Neural cell (in vitro differentiated cells): ENCODE data around the gene UNKL.

ENCODE experiments used
- CTCF ChIP-seq: fragments of 450-650 bp; IDR thresholded peaks from 2 replicates; pipeline ENCODE4 v1.5.1; 2014; ENCODE audit warnings: antibody characterized with exemption, mild to moderate bottlenecking, moderate library complexity; ENCODE audit not compliant: poor library complexity, severe bottlenecking
- EZH2 ChIP-seq: fragments of 200-600, 300-800 bp; shearing (Covaris generic), sonication (generic); IDR thresholded peaks from 2 replicates; pipeline ENCODE4 v1.6.1; 2014; ENCODE audit warnings: antibody characterized with exemption, low read length, borderline replicate concordance, mild to moderate bottlenecking; ENCODE audit not compliant: insufficient read depth, poor library complexity, severe bottlenecking
- POLR2AphosphoS5 ChIP-seq: IDR thresholded peaks from 2 replicates; pipeline ENCODE4 v1.6.1; 2012
- TAF1 ChIP-seq: IDR thresholded peaks from 2 replicates; pipeline ENCODE4 v1.6.1; 2012; ENCODE audit warnings: low read depth

- TF ChIP-seq POLR2AphosphoS5 = no peak
- no peak for TF ChIP-seq TAF1
- no peak for TF ChIP-seq EZH2
- TF ChIP-seq CTCF = no peak
Observed at GRCh38 chr16:1448536-1449116, 34.1 kb upstream of the UNKL start.
